Measurements from ENCODE around the gene AK5.

- TF ChIP-seq POLR2A (IDR thresholded peaks at IDR 0.05): no peak
- no peak for TF ChIP-seq CTCF (IDR thresholded peaks at IDR 0.05)
Measured at GRCh38 chr1:77487631-77488030, 205.8 kb downstream of the AK5 start.
